GM21447 (cell line): ENCODE measurements around the gene TMEM86B.
"Not testable (repeated sequence)": the region's sequence is repeated elsewhere in the genome, so short reads cannot be mapped to it uniquely, and the experiment has no call there.

Source experiments
- ATAC-seq: cut with Tn5 transposase; IDR thresholded peaks from one replicate; pipeline ENCODE4 v1.9.1; 2021; ENCODE audit not compliant: unreplicated experiment

The TMEM86B gene

GRCh38 chr19:55242517-55242916 lies 14.0 kb upstream of the TMEM86B start:
- no peak for ATAC-seq

- no peak for ATAC-seq
Observed at GRCh38 chr19:55241935-55242464, 13.4 kb upstream of the TMEM86B start.

- ATAC-seq: no peak
Observed at GRCh38 chr19:55241143-55241934, 12.8 kb upstream of the TMEM86B start.

DNA sequence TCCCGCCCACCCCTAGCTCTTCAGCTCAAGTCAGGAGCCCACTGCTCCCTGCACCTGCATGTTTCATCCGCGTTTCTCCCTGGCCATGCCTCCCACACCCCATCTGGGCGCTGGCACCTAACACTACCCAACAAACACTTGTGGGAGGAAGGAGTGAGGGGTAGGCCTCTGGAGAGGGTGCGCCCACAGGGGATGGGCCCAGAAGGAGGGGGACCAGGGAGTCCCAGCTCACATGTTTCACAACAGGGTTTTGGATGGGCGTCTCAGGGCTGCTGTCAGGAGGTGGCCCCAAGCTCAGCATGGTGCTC lies 12.1 kb upstream of the TMEM86B start:
- no peak for ATAC-seq

DNA sequence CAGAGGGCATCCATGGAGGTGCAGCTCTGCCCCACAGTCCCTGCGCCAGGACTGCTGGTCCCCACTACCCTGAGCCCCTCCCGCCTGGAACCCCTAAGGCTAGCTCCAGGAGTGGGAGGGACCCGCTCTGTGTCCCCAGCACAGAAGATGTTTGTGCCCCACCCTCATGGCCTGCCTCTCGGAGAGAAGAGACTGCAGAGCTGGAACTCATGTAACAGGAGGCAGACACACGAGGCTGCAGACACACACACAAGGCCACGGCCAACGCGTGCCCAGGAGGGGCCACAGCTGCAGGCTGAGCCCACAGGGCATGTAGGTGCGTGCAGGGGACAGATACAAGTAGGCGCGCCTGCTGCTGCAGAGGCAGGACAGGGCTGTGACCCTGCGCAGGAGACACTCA lies 10.4 kb upstream of the TMEM86B start:
- ATAC-seq: no peak

GRCh38 chr19:55238030-55238429 lies 9.5 kb upstream of the TMEM86B start:
- no peak for ATAC-seq

DNA sequence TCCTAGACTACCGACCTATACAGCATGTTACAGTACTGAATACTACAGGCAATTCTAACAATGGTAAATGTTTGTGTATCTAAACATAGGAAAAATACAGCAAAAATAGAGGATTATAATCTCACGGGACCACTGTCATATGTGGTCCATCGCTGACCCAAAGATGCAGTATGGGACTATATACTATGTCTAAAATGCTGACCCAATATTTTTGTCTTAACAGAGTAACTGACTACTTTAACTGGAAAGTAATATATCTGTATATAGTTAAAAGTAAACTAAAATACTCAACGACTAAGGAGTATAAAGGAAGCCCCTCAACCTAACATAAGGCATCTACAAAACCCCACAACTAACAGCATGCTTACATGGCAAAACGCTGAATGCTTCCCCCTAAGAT lies 4.4 kb upstream of the TMEM86B start:
- ATAC-seq: no peak

GRCh38 chr19:55232286-55232602 lies 3.7 kb upstream of the TMEM86B start:
- no peak for ATAC-seq

GRCh38 chr19:55231391-55232285 lies 3.1 kb upstream of the TMEM86B start:
- ATAC-seq: no peak

DNA sequence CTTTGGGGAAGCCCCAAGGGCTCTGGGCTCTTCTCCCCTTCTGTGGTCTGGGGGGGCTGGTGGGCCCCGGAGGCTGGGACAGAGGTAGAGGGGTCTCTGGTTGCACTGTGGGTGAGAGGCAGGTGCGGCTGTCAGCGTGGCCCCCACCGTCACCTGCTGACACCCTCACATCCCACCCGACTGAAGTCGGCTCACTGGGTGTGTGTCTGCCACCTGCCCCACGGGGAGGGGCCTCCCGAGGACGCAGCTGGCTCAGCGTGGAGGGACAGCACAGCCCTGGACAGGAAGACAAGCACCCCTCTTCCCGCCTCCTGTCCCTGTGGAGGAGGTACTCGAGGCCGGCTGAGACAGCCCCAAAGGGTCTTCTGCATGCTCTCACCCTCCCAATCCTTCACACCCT lies 2.2 kb upstream of the TMEM86B start:
- no peak for ATAC-seq

- no peak for ATAC-seq
Observed at GRCh38 chr19:55230329-55230728, 1.8 kb upstream of the TMEM86B start.

DNA sequence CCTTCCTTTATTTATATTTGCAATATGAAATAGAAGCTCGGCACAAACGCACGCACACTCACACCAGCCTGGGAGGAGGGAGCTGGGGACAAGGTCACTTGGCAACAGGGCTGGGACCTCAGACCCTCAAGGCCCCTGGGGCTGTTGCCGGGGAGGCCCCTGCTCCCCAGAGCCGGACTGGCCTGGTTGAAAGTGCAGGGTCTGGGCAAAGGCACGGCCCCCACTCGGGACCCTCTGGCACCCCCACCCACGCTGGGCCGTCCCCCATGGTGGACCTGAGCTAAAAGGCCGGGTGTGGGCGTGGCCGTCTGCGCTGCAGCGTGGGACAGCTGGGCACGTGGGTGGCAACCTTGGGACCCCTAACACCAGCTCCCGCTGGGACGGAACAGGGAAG lies 1.2 kb upstream of the TMEM86B start:
- no peak for ATAC-seq

DNA sequence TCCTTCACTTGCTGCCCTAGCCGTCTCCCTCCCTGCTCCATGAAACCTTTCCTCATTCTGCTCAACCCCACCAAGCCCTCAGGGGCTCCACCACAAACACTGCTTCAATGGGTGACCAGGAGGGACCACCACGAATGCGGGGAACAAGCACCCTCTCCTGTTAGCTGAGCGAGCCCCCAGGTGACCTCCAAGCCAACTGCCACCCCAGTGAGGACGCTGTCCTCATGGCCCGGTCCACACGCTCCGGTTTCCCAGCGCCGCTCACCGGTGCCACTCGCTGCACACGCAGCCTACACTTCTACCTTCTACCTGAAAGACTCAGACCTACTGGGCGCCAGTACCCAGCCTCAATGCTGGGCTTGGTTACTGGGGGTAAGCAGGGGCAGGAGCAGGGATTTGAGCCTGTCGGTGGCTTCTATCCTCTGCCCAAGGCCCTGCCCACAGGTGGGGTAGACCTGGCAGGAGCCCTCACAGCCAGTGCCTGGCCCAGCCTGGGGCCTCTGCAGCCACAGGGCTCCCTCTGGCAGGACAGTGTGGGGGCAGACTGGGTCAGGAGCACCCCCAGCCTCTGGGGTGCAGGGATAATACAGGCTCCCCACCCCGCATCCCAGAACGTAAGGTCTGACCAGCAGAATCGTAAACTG lies 704 bp upstream of the TMEM86B start:
- no peak for ATAC-seq

GRCh38 chr19:55228015-55228391 lies 560 bp downstream of the TMEM86B start:
- ATAC-seq: no peak

- no peak for ATAC-seq
Observed at GRCh38 chr19:55227241-55228014, 1.1 kb downstream of the TMEM86B start.

GRCh38 chr19:55226788-55227187 lies 1.8 kb downstream of the TMEM86B start:
- no peak for ATAC-seq

- ATAC-seq: no peak
Observed at GRCh38 chr19:55226273-55226672, 2.3 kb downstream of the TMEM86B start.

DNA sequence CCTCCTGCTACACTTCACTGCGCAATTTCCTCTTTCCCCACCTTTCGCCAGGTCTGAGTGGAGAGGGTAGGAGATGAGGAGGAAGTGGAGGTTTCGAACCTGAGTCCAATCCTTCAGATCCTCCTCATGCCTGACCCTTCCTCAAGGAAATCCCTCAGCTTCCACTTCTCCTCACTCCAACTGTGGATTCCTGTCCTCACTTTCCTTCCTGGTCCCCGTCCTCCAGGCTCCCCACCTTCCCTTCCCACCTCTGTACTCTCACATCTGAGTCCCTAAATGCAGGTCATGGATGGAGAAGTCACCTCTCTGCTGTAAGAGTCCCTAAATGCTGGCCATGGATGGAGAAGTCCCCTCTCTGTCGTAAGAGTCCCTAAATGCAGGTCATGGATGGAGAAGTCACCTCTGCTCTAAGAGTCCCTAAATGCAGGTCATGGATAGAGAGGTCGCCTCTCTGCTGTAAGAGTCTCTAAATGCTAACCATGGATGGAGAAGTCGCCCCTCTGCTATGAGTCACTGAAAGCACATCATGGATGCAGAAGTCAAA lies 3.1 kb downstream of the TMEM86B start:
- no peak for ATAC-seq

DNA sequence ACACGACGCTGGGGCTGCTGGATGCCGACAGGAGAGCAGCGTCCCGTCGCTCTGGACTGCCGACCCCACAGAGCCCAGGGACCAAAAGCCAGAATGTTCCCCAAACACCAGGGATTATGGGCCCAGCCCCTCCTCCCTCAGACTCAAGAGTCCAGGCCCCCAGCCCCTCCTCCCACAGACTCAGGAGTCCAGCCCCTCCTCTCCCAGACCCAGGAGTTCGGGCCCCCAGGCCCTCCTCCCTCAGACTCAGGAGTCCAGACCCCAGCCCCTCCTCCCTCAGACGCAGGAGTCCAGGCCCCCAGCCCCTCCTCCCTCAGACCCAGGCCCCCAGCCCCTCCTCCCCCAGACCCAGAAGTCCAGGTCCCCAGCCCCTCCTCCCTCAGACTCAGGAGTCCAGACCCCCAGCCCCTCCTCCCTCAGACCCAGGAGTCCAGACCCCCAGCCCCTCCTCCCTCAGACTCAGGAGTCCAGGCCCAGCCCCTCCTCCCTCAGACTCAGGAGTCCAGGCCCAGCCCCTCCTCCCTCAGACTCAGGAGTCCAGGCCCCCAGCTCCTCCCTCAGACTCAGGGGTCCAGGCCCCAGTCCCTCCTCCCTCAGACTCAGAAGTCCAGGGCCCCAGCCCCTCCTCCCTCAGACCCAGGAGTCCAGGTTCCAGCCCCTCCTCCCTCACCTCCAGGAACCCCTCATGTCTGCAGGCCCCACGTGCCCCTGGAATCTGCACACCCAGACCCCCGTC lies 3.7 kb downstream of the TMEM86B start:
- not testable (repeated sequence) for ATAC-seq

- no peak for ATAC-seq
Observed at GRCh38 chr19:55224038-55224665, 4.4 kb downstream of the TMEM86B start.
